Measurements from ENCODE around the gene AGFG1. TPM values are rescaled to one million over a fixed set of nuclear protein-coding genes. Genes with fewer than 3 reads are reported as not detected.
"Not testable (repeated sequence)": the region's sequence is repeated elsewhere in the genome, so short reads cannot be mapped to it uniquely, and the experiment has no call there.

AGFG1 gene
- polyA plus RNA-seq, 3 donors, result 63.1 to 79.2 (median 73.4) TPM

- no peak for DNase-seq (ENCODE audit: extremely low read depth in 1 of 11, low read depth in 9 of 11, low spot score in 4 of 11)
Measured at GRCh38 chr2:227511239-227511930, 39.4 kb downstream of the AGFG1 start.

GRCh38 chr2:227511955-227512354, 40.0 kb downstream of the AGFG1 start:
- no peak for DNase-seq (ENCODE audit: extremely low read depth in 1 of 11, low read depth in 9 of 11, low spot score in 4 of 11)

- DNase-seq (ENCODE audit: extremely low read depth in 1 of 11, low read depth in 9 of 11, low spot score in 4 of 11), result no peak
Measured at GRCh38 chr2:227513113-227513512, 41.2 kb downstream of the AGFG1 start.

- no peak for DNase-seq (ENCODE audit: extremely low read depth in 1 of 11, low read depth in 9 of 11, low spot score in 4 of 11)
Measured at GRCh38 chr2:227515742-227516141, 43.8 kb downstream of the AGFG1 start.

- DNase-seq (ENCODE audit: extremely low read depth in 1 of 11, low read depth in 9 of 11, low spot score in 4 of 11), result no peak
Measured at GRCh38 chr2:227517724-227518123, 45.8 kb downstream of the AGFG1 start.

GRCh38 chr2:227518278-227518865, 46.4 kb downstream of the AGFG1 start:
- not testable (repeated sequence) for DNase-seq (ENCODE audit: extremely low read depth in 1 of 11, low read depth in 9 of 11, low spot score in 4 of 11)

GRCh38 chr2:227521178-227521577, 49.2 kb downstream of the AGFG1 start:
- DNase-seq (ENCODE audit: extremely low read depth in 1 of 11, low read depth in 9 of 11, low spot score in 4 of 11), result not testable (repeated sequence)

GRCh38 chr2:227524665-227525064, 52.7 kb downstream of the AGFG1 start:
- DNase-seq (ENCODE audit: extremely low read depth in 1 of 11, low read depth in 9 of 11, low spot score in 4 of 11), result no peak

- DNase-seq (ENCODE audit: extremely low read depth in 1 of 11, low read depth in 9 of 11, low spot score in 4 of 11), result no peak
Measured at GRCh38 chr2:227527351-227527750, 55.4 kb downstream of the AGFG1 start.

GRCh38 chr2:227528803-227529202, 56.8 kb downstream of the AGFG1 start:
- no peak for DNase-seq (ENCODE audit: extremely low read depth in 1 of 11, low read depth in 9 of 11, low spot score in 4 of 11)

GRCh38 chr2:227529871-227530270, 57.9 kb downstream of the AGFG1 start:
- no peak for DNase-seq (ENCODE audit: extremely low read depth in 1 of 11, low read depth in 9 of 11, low spot score in 4 of 11)

GRCh38 chr2:227534714-227535113, 62.8 kb downstream of the AGFG1 start:
- DNase-seq (ENCODE audit: extremely low read depth in 1 of 11, low read depth in 9 of 11, low spot score in 4 of 11), result no peak

GRCh38 chr2:227536445-227536844, 64.5 kb downstream of the AGFG1 start:
- DNase-seq (ENCODE audit: extremely low read depth in 1 of 11, low read depth in 9 of 11, low spot score in 4 of 11), result no peak

GRCh38 chr2:227539465-227539956, 67.6 kb downstream of the AGFG1 start:
- DNase-seq (ENCODE audit: extremely low read depth in 1 of 11, low read depth in 9 of 11, low spot score in 4 of 11), result no peak

- not testable (repeated sequence) for DNase-seq (ENCODE audit: extremely low read depth in 1 of 11, low read depth in 9 of 11, low spot score in 4 of 11)
Measured at GRCh38 chr2:227540352-227540751, 68.4 kb downstream of the AGFG1 start.

- no peak for DNase-seq (ENCODE audit: extremely low read depth in 1 of 11, low read depth in 9 of 11, low spot score in 4 of 11)
Measured at GRCh38 chr2:227545990-227546389, 74.0 kb downstream of the AGFG1 start.

- DNase-seq (ENCODE audit: extremely low read depth in 1 of 11, low read depth in 9 of 11, low spot score in 4 of 11), result no peak
Measured at GRCh38 chr2:227551836-227552235, 79.9 kb downstream of the AGFG1 start.

GRCh38 chr2:227562581-227562980, 90.6 kb downstream of the AGFG1 start:
- no peak for DNase-seq (ENCODE audit: extremely low read depth in 1 of 11, low read depth in 9 of 11, low spot score in 4 of 11)

GRCh38 chr2:227565080-227565479, 93.1 kb downstream of the AGFG1 start:
- DNase-seq (ENCODE audit: extremely low read depth in 1 of 11, low read depth in 9 of 11, low spot score in 4 of 11), result no peak

- no peak for DNase-seq (ENCODE audit: extremely low read depth in 1 of 11, low read depth in 9 of 11, low spot score in 4 of 11)
Measured at GRCh38 chr2:227566012-227566411, 94.1 kb downstream of the AGFG1 start.

- DNase-seq (ENCODE audit: extremely low read depth in 1 of 11, low read depth in 9 of 11, low spot score in 4 of 11), result no peak
Measured at GRCh38 chr2:227568852-227569169, 96.9 kb downstream of the AGFG1 start.

All from renal cortex interstitium (tissue), 11 donors.